GM12878 (cell line): ENCODE data around the gene LRRC27. TPM values are rescaled to one million over a fixed set of nuclear protein-coding genes. Genes with fewer than 3 reads are reported as not detected.

ENCODE experiments used
- ATAC-seq: fragments of 200-7000 bp; cut with Tn5 transposase; 3 replicates; pipeline ENCODE4 v1.9.1; 2020; ENCODE audit warnings: mild to moderate bottlenecking, moderate library complexity
- BruUV-seq: library from RNA; stranded (reverse); fragments of 400-500 nt; replicated peaks from 2 replicates; lab custom pipeline; 2021; lab: Mats Ljungman, UMichigan
- CTCF ChIA-PET: fragments of 300-600 bp; sonication (Branson Sonifier 250); formaldehyde crosslinking; extraction: SDS; loops from one replicate; lab custom pipeline; 2021; ENCODE audit warnings: inconsistent platforms; lab: Yijun Ruan, JAX
- POLR2A ChIA-PET: fragments of 350-600 bp; formaldehyde crosslinking; extraction: SDS; loops from one replicate; lab custom pipeline; 2021; ENCODE audit warnings: inconsistent platforms; lab: Charles Lee
- RAD21 ChIA-PET: fragments of 300-600 bp; sonication (Branson Sonifier 250); formaldehyde crosslinking; loops from one replicate; lab custom pipeline; 2023; ENCODE audit warnings: antibody characterized with exemption; ENCODE audit not compliant: unreplicated experiment; lab: Charles Lee
- SMC1A ChIA-PET: fragments of 300-600 bp; sonication (Branson Sonifier 250); formaldehyde crosslinking; loops from one replicate; lab custom pipeline; 2023; ENCODE audit not compliant: unreplicated experiment, uncharacterized antibody; lab: Charles Lee
- DNase-seq: peaks from one replicate; pipeline ENCODE4 v3.0.0-alpha.2; 2011; ENCODE audit warnings: low read depth, low spot score
- FAIRE-seq: peaks from 3 replicates; lab custom pipeline; 2011; peaks lifted over from hg19 to GRCh38; lab: Jason Lieb, UNC
- H2AFZ ChIP-seq: 2 replicates; pipeline ENCODE4 v1.6.0; 2011; ENCODE audit warnings: low read depth, low read length, control low read depth; ENCODE audit not compliant: control insufficient read depth
- H3K27ac ChIP-seq: 2 replicates; pipeline ENCODE4 v1.5.1; 2011; ENCODE audit warnings: control low read depth; ENCODE audit not compliant: control insufficient read depth, insufficient read depth
- H3K27me3 ChIP-seq, 2 experiments: replicated peaks in 1 of 2; 2 replicates each; pipeline versions ENCODE4 v1.6.0 to v1.6.1; 2011; ENCODE audit warnings: low read length in 1 of 2; ENCODE audit not compliant: control insufficient read depth in 2 of 2, insufficient read depth in 2 of 2
- H3K36me3 ChIP-seq, 2 experiments: 2 replicates each; pipeline ENCODE4 v1.5.1; 2011; ENCODE audit warnings: low read length in 1 of 2; ENCODE audit not compliant: control insufficient read depth in 2 of 2, insufficient read depth in 2 of 2
- H3K4me1 ChIP-seq: 2 replicates; pipeline ENCODE4 v1.6.1; 2011; ENCODE audit warnings: mild to moderate bottlenecking, low read length, moderate library complexity, mixed read lengths; ENCODE audit not compliant: control insufficient read depth, insufficient read depth
- H3K4me2 ChIP-seq: 2 replicates; pipeline ENCODE4 v1.6.0; 2011; ENCODE audit warnings: control low read depth; ENCODE audit not compliant: control insufficient read depth, insufficient read depth
- H3K4me3 ChIP-seq: fragments of 200-600 bp; sonication (generic); 2 replicates; pipeline ENCODE4 v1.5.1; 2016
- H3K79me2 ChIP-seq: 2 replicates; pipeline ENCODE4 v1.6.0; 2011; ENCODE audit warnings: low read length; ENCODE audit not compliant: control insufficient read depth, insufficient read depth
- H3K9ac ChIP-seq: 2 replicates; pipeline ENCODE4 v1.8.0; 2011; ENCODE audit warnings: low read length, control low read depth, mixed read lengths; ENCODE audit not compliant: control insufficient read depth, insufficient read depth
- H3K9me3 ChIP-seq: replicated peaks from 3 replicates; pipeline ENCODE4 v1.5.1; 2011; ENCODE audit warnings: mild to moderate bottlenecking, low read length; ENCODE audit not compliant: control insufficient read depth, insufficient read depth
- H4K20me1 ChIP-seq: 2 replicates; pipeline ENCODE4 v1.6.0; 2011; ENCODE audit not compliant: control insufficient read depth, insufficient read depth
- BCL11A ChIP-seq: IDR thresholded peaks from 2 replicates; pipeline ENCODE4 v1.6.1; 2011; ENCODE audit warnings: low read depth, low read length
- BMI1 ChIP-seq: fragments of 450-650 bp; IDR thresholded peaks from 2 replicates; pipeline ENCODE4 v1.6.1; 2016; ENCODE audit warnings: mild to moderate bottlenecking, moderate library complexity, borderline replicate concordance
- BRCA1 ChIP-seq: IDR thresholded peaks from 2 replicates; pipeline ENCODE4 v1.6.1; 2011; ENCODE audit warnings: low read depth, low read length, improper control_type of control experiment
- CBX3 ChIP-seq: fragments of 200-600 bp; sonication (generic); IDR thresholded peaks from 2 replicates; pipeline ENCODE4 v1.6.1; 2016; ENCODE audit warnings: low read depth, borderline replicate concordance
- CEBPB ChIP-seq, 2 experiments: fragments of 150-350 bp in 1 of 2; IDR thresholded peaks; 2 replicates each; pipeline ENCODE4 v1.6.1; 2012 to 2014; ENCODE audit warnings: low read depth in 2 of 2, low read length in 2 of 2, borderline replicate concordance in 1 of 2, inconsistent platforms in 1 of 2
- JUNB ChIP-seq: IDR thresholded peaks from 2 replicates; pipeline ENCODE4 v1.6.1; 2016; ENCODE audit warnings: antibody characterized with exemption, mild to moderate bottlenecking
- KAT2A ChIP-seq: conservative IDR thresholded peaks from 2 replicates; pipeline ENCODE4 v1.6.1; 2011; ENCODE audit warnings: low read depth, low read length; ENCODE audit not compliant: control insufficient read depth
- MYB ChIP-seq: fragments of 150-350 bp; IDR thresholded peaks from 2 replicates; pipeline ENCODE4 v1.6.1; 2014; ENCODE audit warnings: mild to moderate bottlenecking, low read depth, low read length, borderline replicate concordance
- NFYA ChIP-seq: IDR thresholded peaks from 2 replicates; pipeline ENCODE4 v1.6.1; 2011; ENCODE audit warnings: low read depth, mild to moderate bottlenecking, low read length, improper control_type of control experiment, borderline replicate concordance
- NFYB ChIP-seq: IDR thresholded peaks from 2 replicates; pipeline ENCODE4 v1.6.1; 2011; ENCODE audit warnings: low read depth, mild to moderate bottlenecking, low read length, improper control_type of control experiment, moderate library complexity; ENCODE audit not compliant: insufficient read depth
- RBBP5 ChIP-seq: fragments of 200-600 bp; sonication (generic); conservative IDR thresholded peaks from 2 replicates; pipeline ENCODE4 v1.6.1; 2016
- RCOR1 ChIP-seq: conservative IDR thresholded peaks from 2 replicates; pipeline ENCODE4 v1.6.1; 2012; ENCODE audit warnings: low read depth, low read length, improper control_type of control experiment
- SPI1 ChIP-seq: IDR thresholded peaks from 2 replicates; pipeline ENCODE4 v1.6.1; 2011; ENCODE audit warnings: low read depth, mild to moderate bottlenecking, low read length, moderate library complexity, borderline replicate concordance; ENCODE audit not compliant: insufficient read depth
- STAT1 ChIP-seq: fragments of 450-650 bp; conservative IDR thresholded peaks from 2 replicates; pipeline ENCODE4 v1.6.1; 2014; ENCODE audit warnings: antibody characterized with exemption, mild to moderate bottlenecking
- YY1 ChIP-seq: IDR thresholded peaks from 2 replicates; pipeline ENCODE4 v1.6.1; 2011; ENCODE audit warnings: low read depth, mild to moderate bottlenecking, low read length
- ZNF217 ChIP-seq: fragments of 450-650 bp; IDR thresholded peaks from 2 replicates; pipeline ENCODE4 v1.6.1; 2017; ENCODE audit warnings: antibody characterized with exemption, mild to moderate bottlenecking
- ZNF24 ChIP-seq: fragments of 450-650 bp; IDR thresholded peaks from 2 replicates; pipeline ENCODE4 v1.6.1; 2017; ENCODE audit warnings: antibody characterized with exemption, mild to moderate bottlenecking
- WGBS: methylation state at CpG from one replicate; pipeline ENCODE4 v1.1.6; 2016; ENCODE audit warnings: low lambda C conversion rate; ENCODE audit not compliant: insufficient replicate concordance, insufficient coverage; ENCODE audit errors: missing lambda C conversion rate; 5-methylcytosine and 5-hydroxymethylcytosine counted together
- in situ Hi-C: fragments of 300-500 bp; cut with MboI; formaldehyde crosslinking; loops from 9 replicates; pipeline ENCODE4 v1.14.3; 2018; ENCODE audit warnings: mixed read lengths
- intact Hi-C: fragments of 100-400 bp; cut with micrococcal nuclease; formaldehyde crosslinking; loops from one replicate; pipeline ENCODE4 v1.14.2; 2022; ENCODE audit not compliant: unreplicated experiment
- polyA plus RNA-seq, 11 experiments: library from polyadenylated mRNA; depleted of rRNA in 4 of 11; unstranded in 6 of 11; stranded (reverse) in 5 of 11; fragments of >200 nt; fragmentation: Nextera tagmentation in 4 of 11; fragmentation: Illumina TruSeq in 1 of 11; extraction: Ambion mirVana in 4 of 11; extraction: Trizol in 1 of 11; gene quantifications; 1 replicate in 1 of 11; 2 replicates in 10 of 11; pipeline versions ENCODE4 v1.2.1 to v1.2.3, GENCODE V29; 2011 to 2016; ENCODE audit warnings: inconsistent platforms in 2 of 11, missing spikeins in 2 of 11, low read depth in 1 of 11
- total RNA-seq, 4 experiments: library from RNA; depleted of rRNA in 3 of 4; stranded (reverse); fragments of >200 nt in 3 of 4; fragmentation: Illumina TruSeq in 1 of 4; extraction: Trizol in 1 of 4; gene quantifications; 2 replicates each; pipeline versions ENCODE4 v1.2.1 to v1.2.3, GENCODE V29; 2013 to 2021
- TF ChIP-seq, protein P1 (sequence below): fragments of 450-650 bp; IDR thresholded peaks from 2 replicates; pipeline ENCODE4 v1.6.1; 2017; ENCODE audit warnings: borderline replicate concordance
- TF ChIP-seq, protein P2 (sequence below): fragments of 450-650 bp; IDR thresholded peaks from 2 replicates; pipeline ENCODE4 v1.6.1; 2017; ENCODE audit warnings: mild to moderate bottlenecking, moderate library complexity

LRRC27 gene
- total and polyA plus RNA-seq, 10 of the 15 experiments (the other 5 are each of a cell fraction or from before 2014, with no cell fraction given): 0.48 to 6.9 (median 4.7) TPM

DNA sequence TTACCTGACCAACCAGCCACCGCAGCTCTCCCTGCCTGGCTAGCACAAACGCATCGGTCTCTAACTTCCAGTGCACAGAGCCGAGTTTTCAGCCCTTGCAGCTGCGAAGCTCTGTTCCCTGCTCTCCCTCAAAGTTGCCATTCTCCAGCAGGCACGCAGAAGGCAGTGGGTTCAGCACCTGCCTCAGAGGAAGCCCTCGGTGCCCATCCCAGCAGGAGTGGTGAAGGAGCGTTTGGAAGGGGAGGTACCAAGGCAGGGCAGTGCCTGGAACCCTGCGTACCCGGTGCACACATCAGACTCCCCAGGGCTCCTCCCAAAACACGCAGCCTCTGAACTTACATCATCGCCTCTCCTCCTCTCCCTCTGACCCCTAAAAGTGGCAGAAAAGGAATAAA is 22.5 kb upstream of the LRRC27 start:
- Histone ChIP-seq H3K27ac (no peak overlapping the region), H3K27me3 (peaks cover 7 to 13% of the 10 kb centered on the region in 2 experiments), H3K9me3 (no peaks in the 10 kb centered on the region; the same call in 2 of the 3 replicates), H3K36me3 (no peaks in the 10 kb centered on the region), H3K4me2 (no peak overlapping the region), H3K9ac (no peak overlapping the region), H3K4me1 (no peaks in the 10 kb centered on the region), H3K79me2 (no peaks in the 10 kb centered on the region), H4K20me1 (no peaks in the 10 kb centered on the region; the same call in 1 of the 2 replicates), H3K4me3 (no peak overlapping the region), H2AFZ (no peak overlapping the region)
- FAIRE-seq: no peak
- in situ Hi-C loops: no loop called here
- ChIA-PET SMC1A (no interaction called here), RAD21 (no interaction called here), CTCF (no interaction called here), POLR2A (no interaction called here)
- intact Hi-C loops: no loop called here
- TF ChIP-seq MYB (no peak), ZNF217 (no peak), BRCA1 (no peak), ZNF24 (no peak), KAT2A (no peak), SPI1 (no peak), CEBPB (IDR thresholded peaks at IDR 0.05; ENCODE audit: borderline replicate concordance in 1 of 2, low read depth in 2 of 2, low read length in 2 of 2) (no peak), YY1 (no peak), BCL11A (no peak), RCOR1 (no peak), NFYB (no peak), RBBP5 (no peak), NFYA (no peak), BMI1 (no peak), JUNB (no peak), CBX3 (no peak), STAT1 (no peak)
- TF ChIP-seq, protein P1, sequence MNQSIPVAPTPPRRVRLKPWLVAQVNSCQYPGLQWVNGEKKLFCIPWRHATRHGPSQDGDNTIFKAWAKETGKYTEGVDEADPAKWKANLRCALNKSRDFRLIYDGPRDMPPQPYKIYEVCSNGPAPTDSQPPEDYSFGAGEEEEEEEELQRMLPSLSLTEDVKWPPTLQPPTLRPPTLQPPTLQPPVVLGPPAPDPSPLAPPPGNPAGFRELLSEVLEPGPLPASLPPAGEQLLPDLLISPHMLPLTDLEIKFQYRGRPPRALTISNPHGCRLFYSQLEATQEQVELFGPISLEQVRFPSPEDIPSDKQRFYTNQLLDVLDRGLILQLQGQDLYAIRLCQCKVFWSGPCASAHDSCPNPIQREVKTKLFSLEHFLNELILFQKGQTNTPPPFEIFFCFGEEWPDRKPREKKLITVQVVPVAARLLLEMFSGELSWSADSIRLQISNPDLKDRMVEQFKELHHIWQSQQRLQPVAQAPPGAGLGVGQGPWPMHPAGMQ: no peak
- TF ChIP-seq, protein P2, sequence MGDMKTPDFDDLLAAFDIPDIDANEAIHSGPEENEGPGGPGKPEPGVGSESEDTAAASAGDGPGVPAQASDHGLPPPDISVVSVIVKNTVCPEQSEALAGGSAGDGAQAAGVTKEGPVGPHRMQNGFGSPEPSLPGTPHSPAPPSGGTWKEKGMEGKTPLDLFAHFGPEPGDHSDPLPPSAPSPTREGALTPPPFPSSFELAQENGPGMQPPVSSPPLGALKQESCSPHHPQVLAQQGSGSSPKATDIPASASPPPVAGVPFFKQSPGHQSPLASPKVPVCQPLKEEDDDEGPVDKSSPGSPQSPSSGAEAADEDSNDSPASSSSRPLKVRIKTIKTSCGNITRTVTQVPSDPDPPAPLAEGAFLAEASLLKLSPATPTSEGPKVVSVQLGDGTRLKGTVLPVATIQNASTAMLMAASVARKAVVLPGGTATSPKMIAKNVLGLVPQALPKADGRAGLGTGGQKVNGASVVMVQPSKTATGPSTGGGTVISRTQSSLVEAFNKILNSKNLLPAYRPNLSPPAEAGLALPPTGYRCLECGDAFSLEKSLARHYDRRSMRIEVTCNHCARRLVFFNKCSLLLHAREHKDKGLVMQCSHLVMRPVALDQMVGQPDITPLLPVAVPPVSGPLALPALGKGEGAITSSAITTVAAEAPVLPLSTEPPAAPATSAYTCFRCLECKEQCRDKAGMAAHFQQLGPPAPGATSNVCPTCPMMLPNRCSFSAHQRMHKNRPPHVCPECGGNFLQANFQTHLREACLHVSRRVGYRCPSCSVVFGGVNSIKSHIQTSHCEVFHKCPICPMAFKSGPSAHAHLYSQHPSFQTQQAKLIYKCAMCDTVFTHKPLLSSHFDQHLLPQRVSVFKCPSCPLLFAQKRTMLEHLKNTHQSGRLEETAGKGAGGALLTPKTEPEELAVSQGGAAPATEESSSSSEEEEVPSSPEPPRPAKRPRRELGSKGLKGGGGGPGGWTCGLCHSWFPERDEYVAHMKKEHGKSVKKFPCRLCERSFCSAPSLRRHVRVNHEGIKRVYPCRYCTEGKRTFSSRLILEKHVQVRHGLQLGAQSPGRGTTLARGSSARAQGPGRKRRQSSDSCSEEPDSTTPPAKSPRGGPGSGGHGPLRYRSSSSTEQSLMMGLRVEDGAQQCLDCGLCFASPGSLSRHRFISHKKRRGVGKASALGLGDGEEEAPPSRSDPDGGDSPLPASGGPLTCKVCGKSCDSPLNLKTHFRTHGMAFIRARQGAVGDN: no peak
- BruUV-seq: no TSS peak
- 61% methylated on average over 12 of the region's 12 CpGs for WGBS
- no peak for ATAC-seq
- DNase-seq: no peak
